Measurements from ENCODE around the gene GBE1.

Gene GBE1

GRCh38 chr3:81443457-81443782 is 318.0 kb downstream of the GBE1 start:
- DNase-seq (ENCODE audit: low read depth): no peak
- no peak for TF ChIP-seq CTCF (conservative IDR thresholded peaks at IDR 0.05; ENCODE audit: low read depth, low read length)
- no peak overlapping the region for H3K4me3 ChIP-seq (ENCODE audit: low read length)

GRCh38 chr3:81442758-81443456 is 318.5 kb downstream of the GBE1 start:
- no peak for TF ChIP-seq CTCF (conservative IDR thresholded peaks at IDR 0.05; ENCODE audit: low read depth, low read length)
- H3K4me3 ChIP-seq (ENCODE audit: low read length): no peak overlapping the region
- no peak for DNase-seq (ENCODE audit: low read depth)

- H3K4me3 ChIP-seq (ENCODE audit: low read length): no peak overlapping the region
- TF ChIP-seq CTCF (conservative IDR thresholded peaks at IDR 0.05; ENCODE audit: low read depth, low read length): no peak
- no peak for DNase-seq (ENCODE audit: low read depth)
Measured at GRCh38 chr3:81440661-81441060, 320.8 kb downstream of the GBE1 start.

All from retinal pigment epithelial cell (primary cell).